HT1080 (cell line): ENCODE results near the gene HIVEP2. TPM values are rescaled to one million over a fixed set of nuclear protein-coding genes. Genes with fewer than 3 reads are reported as not detected.

Source experiments
- DNase-seq: peaks from one replicate; pipeline ENCODE4 v3.0.0-alpha.2; 2015; ENCODE audit warnings: low read depth
- total RNA-seq: library from RNA; depleted of rRNA; stranded (reverse); fragments of >200 nt; shearing (Covaris generic); gene quantifications from 2 replicates; pipeline ENCODE4 v1.2.3, GENCODE V29; 2014

HIVEP2 gene
- total RNA-seq, 1 experiment from 2014 or later, result 7.0 TPM

- no peak for DNase-seq
Measured at GRCh38 chr6:142925575-142926110, 19.3 kb downstream of the HIVEP2 start.

GRCh38 chr6:142918339-142919042 is 26.5 kb downstream of the HIVEP2 start:
- DNase-seq, result no peak

DNA sequence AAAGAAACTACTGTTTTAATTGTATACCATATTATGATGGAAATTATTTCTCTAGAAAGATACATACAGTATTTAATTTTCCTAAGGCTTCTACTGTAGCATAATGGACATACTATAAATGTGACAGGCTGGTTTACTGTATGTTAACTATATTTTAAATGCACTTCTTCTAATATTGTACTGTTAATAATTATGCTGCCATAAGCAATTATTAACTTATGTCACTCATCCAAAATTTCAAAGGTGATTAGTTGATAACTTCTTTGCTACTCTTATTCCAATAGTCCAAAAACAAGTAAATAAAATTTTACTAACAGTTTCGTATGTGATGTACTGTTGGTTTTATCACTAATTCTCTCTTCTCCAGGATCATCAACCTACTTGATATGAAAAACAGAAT is 28.1 kb downstream of the HIVEP2 start:
- no peak for DNase-seq

DNA sequence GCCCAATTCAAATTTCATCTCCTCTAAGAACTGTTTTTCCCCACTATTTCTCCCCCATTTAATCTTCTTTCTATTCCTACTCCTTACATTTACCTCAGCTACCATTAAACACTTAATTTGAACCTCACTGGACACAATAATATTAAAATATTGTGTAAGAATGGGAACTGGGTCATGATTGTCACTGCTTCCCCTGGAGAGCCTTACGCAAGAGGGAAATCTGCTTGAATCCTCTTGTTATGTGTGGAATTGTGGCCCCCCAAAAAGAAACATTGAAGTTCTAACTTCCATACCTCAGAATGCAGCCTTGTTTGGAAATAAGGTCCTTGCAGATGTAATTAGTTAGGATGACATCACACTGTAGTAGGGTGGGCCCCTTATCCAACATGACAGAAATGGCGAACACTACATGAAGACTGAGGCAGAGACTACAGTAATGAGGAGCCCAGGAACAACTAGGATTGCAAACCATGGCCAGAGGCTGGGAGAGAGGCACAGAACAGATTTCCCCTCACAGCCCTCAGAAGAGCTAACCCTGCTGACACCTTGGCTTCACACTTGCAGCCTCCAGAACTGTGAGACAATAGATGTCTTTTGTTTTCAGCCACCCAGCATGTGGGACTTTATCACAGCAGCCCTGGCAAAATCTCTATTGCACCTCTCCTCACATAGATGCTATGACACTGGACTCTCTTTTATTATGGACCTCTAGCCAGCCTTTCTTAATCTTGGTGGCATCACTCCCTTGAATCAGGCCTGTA is 29.9 kb downstream of the HIVEP2 start:
- no peak for DNase-seq

DNA sequence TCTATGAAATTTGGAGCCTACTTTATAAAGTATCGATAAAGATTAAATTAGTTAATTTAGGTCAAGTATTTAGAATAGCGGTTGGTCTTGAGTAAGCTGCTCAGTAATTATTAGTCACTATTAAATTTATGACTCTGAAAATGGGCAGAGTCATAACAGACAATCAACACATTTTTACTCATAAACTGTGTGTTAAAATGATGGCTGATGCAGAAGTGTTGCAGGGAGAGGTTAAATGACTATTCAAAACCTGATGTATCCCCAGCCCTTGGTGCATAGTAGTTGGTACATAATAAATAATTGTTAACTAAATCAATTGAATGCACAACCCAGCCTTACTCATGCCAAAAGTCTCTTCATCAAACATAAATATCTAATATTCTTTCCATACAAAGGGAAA is 30.6 kb downstream of the HIVEP2 start:
- DNase-seq, result no peak

DNA sequence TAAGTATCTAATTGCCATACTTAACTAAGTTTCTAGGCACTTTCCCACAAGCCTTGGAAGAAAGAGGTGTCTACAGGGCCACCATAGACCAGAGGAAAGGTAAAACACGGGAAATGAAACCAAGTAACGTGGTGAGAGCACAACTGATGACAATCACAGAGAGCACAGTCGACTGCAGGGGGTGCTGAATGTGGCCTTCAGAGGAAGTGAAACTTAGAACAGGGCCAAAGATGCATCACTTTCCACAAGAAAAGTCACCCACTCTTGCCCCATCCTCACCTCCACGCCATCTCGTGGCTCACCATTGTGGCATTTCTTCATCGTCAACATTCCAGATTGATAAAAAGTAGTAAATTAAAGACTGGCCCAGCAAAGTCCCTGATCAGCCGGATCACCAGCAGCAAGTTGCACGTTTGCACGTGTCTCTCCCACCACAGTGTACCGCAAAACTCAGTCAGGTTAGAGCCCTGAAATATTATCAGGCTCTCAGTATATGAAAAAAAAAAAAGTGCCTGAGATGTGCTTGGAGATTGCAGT is 31.4 kb downstream of the HIVEP2 start:
- DNase-seq, result no peak

GRCh38 chr6:142913036-142913510 is 31.9 kb downstream of the HIVEP2 start:
- no peak for DNase-seq

- DNase-seq, result no peak
Measured at GRCh38 chr6:142912125-142912524, 32.9 kb downstream of the HIVEP2 start.

- DNase-seq, result no peak
Measured at GRCh38 chr6:142911430-142911829, 33.5 kb downstream of the HIVEP2 start.

DNA sequence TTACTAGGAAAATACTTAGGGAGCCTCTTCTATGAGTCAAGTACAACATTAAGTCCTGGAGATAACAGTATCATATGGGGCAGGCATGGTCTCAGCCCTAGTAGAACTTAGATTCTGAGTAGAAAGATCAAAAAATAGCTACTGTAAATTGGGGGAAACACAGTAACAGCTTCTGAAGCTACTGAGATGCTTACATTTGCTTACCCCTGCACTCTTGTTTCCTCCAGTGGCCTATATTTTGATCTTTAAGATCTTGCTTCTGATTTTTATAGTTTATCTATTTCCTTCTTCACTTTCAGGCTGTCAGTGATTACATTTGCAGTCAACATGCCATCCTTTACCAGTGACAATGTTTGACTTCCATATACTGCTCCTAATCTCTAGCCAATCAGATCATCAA is 35.3 kb downstream of the HIVEP2 start:
- no peak for DNase-seq

DNA sequence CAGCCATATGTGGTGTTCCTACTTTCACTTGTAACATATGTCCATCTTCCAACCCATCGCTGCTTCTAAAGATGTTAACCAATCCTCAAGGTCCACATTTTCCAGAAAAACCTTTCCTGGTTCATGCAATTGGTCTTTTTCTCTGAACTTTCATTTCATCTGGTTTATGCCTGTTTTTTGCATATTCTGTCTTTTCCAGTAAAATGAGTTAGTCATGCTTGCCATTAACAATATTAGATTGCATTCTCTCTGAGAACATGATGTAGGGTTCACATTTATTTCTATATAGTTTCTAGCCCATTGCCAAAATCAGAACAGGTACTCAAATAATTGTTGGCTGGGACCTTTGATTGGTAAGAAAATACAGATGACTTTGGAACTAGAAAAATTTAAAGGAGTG is 36.7 kb downstream of the HIVEP2 start:
- DNase-seq, result no peak

GRCh38 chr6:142907544-142907943 is 37.4 kb downstream of the HIVEP2 start:
- no peak for DNase-seq

DNA sequence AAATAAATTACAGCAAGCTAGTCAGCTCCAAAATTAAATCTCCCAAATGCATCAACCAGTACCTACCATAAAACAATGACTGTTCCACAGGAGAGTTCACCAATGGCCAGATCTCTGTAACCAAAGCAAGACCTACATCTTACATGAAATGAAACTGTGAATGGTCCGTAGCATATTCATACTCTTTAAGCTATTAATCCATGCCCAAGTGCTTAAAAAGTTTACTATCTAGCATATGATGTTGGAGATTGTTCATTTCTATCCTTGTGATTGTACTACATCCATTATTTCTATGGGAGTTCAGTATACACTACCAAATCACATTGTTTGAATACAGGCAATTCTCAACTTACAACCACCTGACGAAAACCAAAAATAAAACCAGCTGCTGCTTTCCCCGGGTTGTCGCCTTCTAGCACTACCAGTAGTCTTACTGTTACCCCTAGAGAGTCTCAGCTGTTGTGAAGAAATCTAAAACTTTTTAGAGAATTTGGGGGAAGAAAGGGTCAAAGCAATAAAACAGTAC is 38.0 kb downstream of the HIVEP2 start:
- DNase-seq, result no peak

GRCh38 chr6:142903812-142904211 is 41.2 kb downstream of the HIVEP2 start:
- peak; percentile 34 for DNase-seq

DNA sequence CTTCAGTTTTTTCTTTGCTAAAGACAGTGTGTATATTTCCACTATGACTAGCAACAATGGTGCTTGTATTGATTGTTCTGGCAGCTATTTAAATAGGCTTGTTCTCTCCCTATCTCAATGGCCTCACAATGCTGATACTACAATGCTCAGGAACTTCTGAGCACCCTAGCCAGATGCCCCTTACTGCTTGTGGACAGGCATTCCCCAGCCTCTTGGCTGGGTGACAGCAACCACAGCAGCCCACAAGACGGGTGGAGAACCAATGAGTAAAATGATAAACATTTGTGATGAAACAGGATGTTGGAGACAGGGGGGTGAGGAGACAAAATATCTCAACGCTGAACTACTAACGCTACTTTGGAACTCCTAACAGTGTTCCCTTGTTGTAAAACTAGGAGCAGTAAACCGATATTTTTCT is 42.3 kb downstream of the HIVEP2 start:
- DNase-seq, result peak; percentile 97

DNA sequence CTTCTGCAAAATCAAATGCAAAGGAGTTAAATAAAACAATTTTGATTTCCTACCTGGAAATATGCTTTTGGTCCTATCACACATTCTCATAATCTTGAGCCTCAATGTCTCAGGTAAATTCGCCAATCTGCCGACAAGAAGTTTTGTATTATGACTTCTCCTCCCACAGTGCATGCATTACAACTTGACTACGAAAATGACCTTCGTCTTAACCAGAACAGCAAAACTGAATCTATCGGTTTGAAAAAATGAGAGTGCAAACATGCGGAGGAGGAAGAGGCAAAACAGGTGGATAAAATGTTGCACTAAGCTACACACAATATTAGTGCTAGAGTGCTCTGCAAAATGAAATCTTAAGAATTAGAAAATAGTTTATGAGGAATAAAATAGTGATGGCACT is 43.4 kb downstream of the HIVEP2 start:
- DNase-seq, result no peak

- no peak for DNase-seq
Measured at GRCh38 chr6:142900227-142900971, 44.6 kb downstream of the HIVEP2 start.

GRCh38 chr6:142898927-142899895 is 45.8 kb downstream of the HIVEP2 start:
- DNase-seq, result no peak

DNA sequence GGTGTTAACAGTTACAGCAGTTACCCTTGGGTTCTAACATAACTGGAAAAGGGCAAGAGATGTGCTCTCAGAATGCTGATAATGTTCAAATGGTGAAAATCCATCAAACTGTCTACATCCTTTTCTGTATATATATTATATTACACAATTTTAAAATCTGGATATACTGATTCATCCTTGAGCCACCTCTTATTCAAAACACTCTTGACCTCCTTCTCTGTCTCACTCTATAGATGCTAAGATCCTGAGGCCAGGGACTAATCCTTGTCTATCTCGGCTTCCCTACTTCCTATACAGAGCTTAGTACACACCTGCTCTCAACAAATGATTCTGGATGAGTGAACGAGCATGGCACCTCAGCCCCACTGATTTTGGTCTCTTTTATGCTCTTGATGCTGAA is 47.3 kb downstream of the HIVEP2 start:
- DNase-seq, result no peak

DNA sequence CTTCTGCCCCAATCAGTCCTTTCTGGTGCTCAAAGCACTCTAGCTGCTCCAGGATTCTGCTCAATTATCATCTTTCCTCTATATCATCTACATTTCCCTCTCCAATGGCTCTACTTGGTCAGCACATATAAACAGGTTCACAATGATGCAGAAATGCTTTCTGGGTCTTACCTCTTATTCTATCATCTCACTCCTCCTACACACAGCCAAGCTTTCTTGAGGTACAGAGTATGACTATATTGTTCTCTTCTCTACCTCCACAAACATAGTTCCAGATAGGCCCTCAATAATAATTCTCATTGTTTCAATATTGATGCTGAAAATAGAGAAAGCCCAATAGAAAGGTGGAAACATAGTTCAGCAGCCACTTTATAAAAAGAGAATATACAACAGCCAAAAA is 48.2 kb downstream of the HIVEP2 start:
- DNase-seq, result no peak
